AG04449 (cell line): Measurements from ENCODE around the gene CTNNA1.

Experiments used
- CTCF ChIA-PET: fragments of 350-600 bp; formaldehyde crosslinking; extraction: SDS; loops from one replicate; lab custom pipeline; 2021; ENCODE audit warnings: antibody characterized with exemption; lab: Yijun Ruan, JAX
- POLR2A ChIA-PET: fragments of 400-600, 350-600 bp; formaldehyde crosslinking; extraction: SDS; loops from one replicate; lab custom pipeline; 2020; ENCODE audit warnings: antibody characterized with exemption, inconsistent platforms; lab: Yijun Ruan, JAX
- DNase-seq: peaks from one replicate; pipeline ENCODE4 v3.0.0-alpha.2; 2010; ENCODE audit warnings: low read depth, low spot score
- H3K4me3 ChIP-seq: 2 replicates; pipeline ENCODE4 v1.5.1; 2011; ENCODE audit warnings: low read depth, mild to moderate bottlenecking, control low read depth, low read length
- CTCF ChIP-seq: IDR thresholded peaks from one replicate; pipeline ENCODE4 v1.5.1; 2011; ENCODE audit warnings: mild to moderate bottlenecking, moderate library complexity, low read length, control low read depth, inconsistent platforms; ENCODE audit not compliant: insufficient read depth; ENCODE audit errors: missing control alignments

CTNNA1 gene

GRCh38 chr5:138963763-138964371 is 210.6 kb downstream of the CTNNA1 start:
- ChIA-PET CTCF (interaction anchor here (1.2 kb wide), 1 partner anchor 297 kb away, joined by 3 read pairs; no protein-coding TSS in a partner anchor), POLR2A (interaction anchor here (0.5 to 0.7 kb wide), 2 partner anchors 11 to 155 kb away, joined by 3 to 4 read pairs; no protein-coding TSS in a partner anchor)
- H3K4me3 ChIP-seq = no peak overlapping the region
- no peak for TF ChIP-seq CTCF
- no peak for DNase-seq

DNA sequence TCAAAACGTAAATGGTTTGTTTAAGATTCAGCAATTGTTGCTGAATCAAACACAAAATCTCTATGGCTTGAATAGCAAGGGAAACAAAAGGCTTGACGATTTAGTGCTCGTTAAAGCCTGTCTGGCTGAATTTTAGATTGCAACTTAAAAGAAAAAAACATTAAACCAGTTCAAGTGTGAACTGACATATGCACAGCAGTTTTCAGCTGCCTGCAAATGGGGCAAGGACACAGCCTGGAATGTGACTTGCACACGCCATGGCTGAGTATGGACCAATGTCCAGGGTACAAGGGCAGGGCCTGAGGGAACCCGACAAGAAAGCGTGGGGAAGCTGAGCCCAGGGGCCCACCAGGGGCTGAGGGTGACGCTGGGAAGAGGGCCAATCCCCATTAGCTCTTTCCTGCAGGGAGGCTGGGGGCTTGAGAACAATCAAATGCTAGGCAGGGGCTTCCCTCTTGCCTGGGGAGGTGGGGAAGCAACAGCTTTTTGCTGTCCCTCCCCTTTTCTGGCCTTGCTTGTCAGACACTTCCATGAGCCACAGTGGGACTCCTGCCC is 211.5 kb downstream of the CTNNA1 start:
- POLR2A ChIA-PET = no interaction called here
- CTCF ChIA-PET = no interaction called here
- H3K4me3 ChIP-seq = no peak overlapping the region
- DNase-seq = no peak
- no peak for TF ChIP-seq CTCF

- no peak for DNase-seq
- ChIA-PET CTCF (interaction anchor here (1.1 kb wide), 1 partner anchor 141 kb away, joined by 3 read pairs; no protein-coding TSS in a partner anchor), POLR2A (no interaction called here)
- TF ChIP-seq CTCF = no peak
- no peak overlapping the region for H3K4me3 ChIP-seq
These were observed 212.4 kb downstream of the CTNNA1 start for GRCh38 chr5:138965626-138966025.

GRCh38 chr5:138966236-138966985 is 213.2 kb downstream of the CTNNA1 start:
- TF ChIP-seq CTCF = no peak
- H3K4me3 ChIP-seq = no peak overlapping the region
- no peak for DNase-seq
- CTCF ChIA-PET = interaction anchor here (1.1 kb wide), 1 partner anchor 142 kb away, joined by 3 read pairs; no protein-coding TSS in a partner anchor
- POLR2A ChIA-PET = no interaction called here

DNA sequence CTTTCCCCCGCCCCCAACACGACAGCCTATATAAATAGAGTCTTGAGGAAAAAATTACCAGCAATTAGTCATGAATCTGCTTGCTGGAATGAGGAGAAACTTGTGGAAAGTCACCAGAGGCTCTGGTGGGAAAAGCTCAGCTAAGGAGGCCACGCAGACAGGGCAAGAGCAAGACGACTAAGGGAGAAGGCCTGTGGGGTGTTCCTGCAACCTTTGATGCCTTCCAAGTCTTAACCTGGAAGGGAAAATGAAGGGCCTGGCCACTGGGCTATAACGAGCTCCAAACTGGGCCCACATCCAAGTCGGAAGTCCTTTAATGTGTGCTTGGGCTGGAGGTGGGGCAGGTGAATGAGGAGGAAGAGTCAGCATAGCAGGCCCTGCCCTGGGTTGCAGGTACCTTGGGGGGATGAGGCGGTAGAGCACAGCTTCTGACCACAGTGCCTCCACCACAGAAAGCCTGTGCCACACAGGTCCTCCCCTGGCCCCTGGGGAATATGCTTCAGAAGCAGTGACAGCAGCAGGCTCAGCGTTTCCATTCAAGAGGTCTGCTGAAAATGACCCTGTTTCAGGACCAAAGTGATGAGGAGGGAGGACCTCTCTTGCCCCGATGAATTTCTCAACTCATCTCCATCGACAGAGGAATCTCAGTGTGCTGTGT is 214.7 kb downstream of the CTNNA1 start:
- POLR2A ChIA-PET = no interaction called here
- TF ChIP-seq CTCF = no peak
- CTCF ChIA-PET = no interaction called here
- no peak for DNase-seq
- H3K4me3 ChIP-seq = no peak overlapping the region
